T-helper 2 cell treated with Interferon-gamma antibody and Interleukin-4, amounts not matched to agents 100 ng/mL and 5 ng/mL, for 36 hours (primary cell): Measurements from ENCODE around the gene KCTD21. TPM values are rescaled to one million over a fixed set of nuclear protein-coding genes. Genes with fewer than 3 reads are reported as not detected.

Experiments used
- intact Hi-C: fragments of 100-400 bp; cut with micrococcal nuclease; formaldehyde crosslinking; loops from one replicate; pipeline ENCODE4 v1.15.1; 2023
- total RNA-seq: library from RNA; stranded (reverse); gene quantifications from 2 replicates; pipeline ENCODE4 v1.2.3, GENCODE V29; 2022

KCTD21 gene
- total RNA-seq, 1 donor from 2014 or later: 10.6 TPM

DNA sequence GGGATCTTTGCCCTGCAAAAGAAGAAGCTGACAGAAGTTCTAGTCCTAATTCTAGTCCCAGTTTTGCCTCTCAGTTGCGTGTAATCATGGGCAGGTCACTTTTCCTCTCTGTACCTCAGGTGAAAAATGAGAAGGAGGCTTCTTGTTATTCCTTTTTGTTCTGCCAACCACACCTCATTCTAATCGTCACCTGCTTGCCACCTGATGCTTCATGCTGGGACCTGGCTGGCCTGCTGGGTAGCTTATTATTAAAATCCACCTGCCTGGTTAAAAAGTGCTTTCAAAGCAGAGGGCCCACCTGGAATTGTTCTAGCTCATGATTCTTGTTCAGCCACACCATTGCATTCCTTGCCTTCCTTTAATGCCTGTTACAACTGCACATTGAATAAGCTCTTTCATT lies 40.6 kb downstream of the KCTD21 start:
- intact Hi-C loops: no loop called here

DNA sequence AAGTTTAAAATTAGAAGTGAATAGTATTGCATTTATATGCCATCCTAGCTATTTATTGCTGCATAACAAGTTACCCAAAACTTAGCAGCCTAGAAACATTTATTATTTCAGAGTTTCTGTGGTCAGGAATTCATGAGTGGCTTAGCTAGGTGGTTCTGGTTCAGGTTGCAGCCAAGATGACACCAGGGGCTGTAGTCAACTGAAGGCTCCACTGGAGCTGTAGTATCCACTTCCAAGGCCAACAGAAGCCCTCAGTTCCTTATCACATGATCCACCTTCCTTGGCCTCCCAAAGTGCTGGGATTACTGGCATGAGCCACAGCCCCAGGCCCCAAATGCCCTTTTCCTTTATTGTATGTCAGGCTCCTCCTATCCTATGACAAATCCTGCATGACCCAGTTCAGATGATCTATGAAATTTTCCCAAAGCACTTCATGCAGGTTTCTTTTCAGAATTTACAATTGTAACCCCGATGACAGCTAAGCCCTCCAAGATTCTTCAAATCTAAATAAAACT lies 42.9 kb downstream of the KCTD21 start:
- intact Hi-C loops: no loop called here

DNA sequence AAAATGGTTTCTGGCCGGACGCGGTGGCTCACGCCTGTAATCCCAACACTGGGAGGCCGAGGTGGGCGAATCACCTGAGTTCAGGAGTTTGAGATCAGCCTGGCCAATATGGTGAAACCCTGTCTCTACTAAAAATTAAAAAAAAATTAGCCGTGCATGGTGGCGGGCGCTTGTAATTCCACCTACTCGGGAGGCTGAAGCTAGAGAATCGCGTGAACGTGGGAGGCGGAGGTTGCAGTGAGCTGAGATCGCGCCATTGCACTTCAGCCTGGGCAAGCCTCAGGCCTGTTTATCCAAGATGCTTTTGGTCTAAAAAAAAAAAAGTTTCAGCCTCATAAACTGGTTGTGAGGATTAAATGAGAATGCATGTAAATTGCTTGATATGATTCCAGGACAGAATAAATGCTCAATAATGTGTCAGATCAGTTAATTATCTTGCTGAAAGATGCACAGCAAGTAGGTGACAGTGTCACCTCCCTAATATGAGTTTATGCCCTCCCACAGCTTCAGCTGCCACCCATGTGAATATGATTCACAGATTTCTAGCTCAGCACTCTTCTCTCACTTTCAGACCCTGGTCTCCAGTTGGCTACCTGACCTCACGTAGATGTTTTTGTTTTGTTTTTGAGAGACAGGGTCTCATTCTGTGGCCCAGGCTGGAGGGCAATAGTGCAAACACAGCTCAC lies 47.9 kb downstream of the KCTD21 start:
- intact Hi-C loops: loop anchor here (1.0 kb wide), 1 partner anchor 325 kb away; no protein-coding TSS in a partner anchor

DNA sequence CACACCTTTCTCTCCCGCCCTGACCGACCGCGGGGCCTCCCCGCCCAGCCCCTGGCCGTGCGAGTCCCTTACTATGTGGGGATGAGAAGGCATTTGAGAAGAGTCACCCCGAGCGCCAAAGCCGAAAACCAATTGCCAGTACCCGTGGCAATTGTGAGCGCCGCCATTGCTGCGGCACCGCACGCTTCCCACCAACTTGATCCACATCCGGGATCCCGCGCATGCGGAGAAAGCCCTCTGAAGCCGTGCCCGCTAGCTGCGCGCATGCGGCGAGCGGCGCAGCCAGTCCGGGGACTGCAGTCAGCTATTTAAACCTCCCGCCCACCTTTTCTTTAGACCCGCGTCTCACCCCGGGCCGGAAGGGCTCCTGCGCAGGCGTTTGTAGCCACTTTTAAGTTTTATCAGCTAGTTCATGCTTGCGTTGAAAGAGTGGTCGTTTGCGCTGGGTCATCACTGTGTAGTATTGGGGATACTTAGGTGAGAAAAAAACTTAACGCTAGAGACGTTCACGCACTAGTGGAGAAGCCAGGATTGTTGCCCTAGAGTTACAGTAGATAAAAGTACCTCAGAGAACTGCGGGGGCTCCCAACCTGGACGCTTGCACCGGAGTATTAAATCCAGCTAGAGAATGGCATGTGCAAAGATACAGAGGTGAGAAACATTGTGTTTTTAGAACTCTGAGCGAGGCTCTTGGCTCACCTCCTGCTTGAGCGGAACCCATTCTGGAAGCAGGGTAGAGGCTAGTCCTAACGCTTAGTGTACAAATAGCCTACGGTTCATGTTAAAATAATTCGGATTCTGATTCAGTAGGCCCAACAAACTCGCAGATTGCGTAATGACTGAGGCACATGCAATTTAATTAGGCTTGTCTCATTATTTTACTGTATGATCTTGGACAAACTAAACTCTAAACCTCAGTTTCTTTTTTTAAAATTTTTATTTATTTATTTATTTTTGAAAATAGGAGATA lies 48.7 kb downstream of the KCTD21 start, which contains the start of gene ALG8:
ALG8 (minus strand) TSS at position 205 of the 970 bp plus-strand sequence; CDS start at position 167, 38 bp downstream.
- intact Hi-C loops: loop anchor here (1.0 to 5.0 kb wide), 11 partner anchors 49 to 502 kb away; partner anchors contain the start of genes CLNS1A, GAB2, INTS4 and KCTD21

DNA sequence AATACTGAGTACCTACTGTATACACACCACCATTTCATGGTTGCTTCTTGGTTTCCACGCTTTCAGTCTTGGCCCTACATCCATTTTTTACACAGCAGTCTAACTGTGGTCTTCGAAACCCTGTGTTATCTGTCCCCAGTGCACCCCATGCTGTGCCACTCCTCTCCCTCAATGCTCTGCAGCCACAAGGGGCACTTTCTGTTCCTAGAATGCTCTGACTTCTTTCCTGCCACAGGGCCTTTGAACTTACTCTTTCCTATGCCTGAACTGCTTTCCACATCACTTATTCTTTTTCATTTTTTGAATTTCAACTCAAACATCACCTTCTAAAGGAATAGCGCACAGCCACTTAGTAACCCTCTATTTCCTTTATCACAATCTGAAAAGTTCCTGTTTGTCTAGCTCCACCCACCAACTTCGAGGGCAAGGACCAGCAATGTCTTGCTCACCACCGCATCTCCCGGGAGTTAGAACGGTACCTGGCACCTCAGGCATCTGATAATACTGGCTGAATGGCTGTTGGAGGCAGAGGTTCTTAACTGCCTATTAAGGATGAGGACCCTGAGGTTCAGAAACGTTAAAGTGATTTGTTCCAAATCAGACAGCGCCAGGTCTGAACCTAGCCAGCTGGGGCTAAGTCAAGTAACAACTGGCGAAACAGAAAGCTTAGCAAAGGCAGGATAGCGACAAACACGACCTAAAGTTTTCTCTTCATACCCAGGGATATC lies 49.6 kb downstream of the KCTD21 start:
- intact Hi-C loops: loop anchor here (1.0 to 5.0 kb wide), 10 partner anchors 49 to 502 kb away; partner anchors contain the start of genes CLNS1A, GAB2, INTS4 and KCTD21

DNA sequence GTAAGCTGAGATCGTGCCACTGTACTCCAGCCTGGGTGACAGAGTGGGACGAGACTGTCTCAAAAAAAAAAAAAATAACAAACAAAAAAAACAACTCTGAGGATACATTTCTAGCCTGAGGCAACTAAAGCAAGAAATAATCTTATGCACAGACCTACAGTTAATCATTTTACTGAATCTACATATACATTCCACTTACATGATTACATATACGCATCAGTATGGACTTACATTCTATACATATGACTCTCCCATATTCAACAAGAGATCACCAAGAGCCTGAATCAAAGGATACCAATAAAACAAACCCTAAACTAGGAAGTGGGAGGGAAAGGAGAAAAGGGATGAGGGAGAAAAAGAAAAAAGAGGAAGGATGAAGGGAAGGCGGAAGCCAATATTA lies 50.1 kb downstream of the KCTD21 start:
- intact Hi-C loops: loop anchor here (2.0 to 5.0 kb wide), 3 partner anchors 65 to 501 kb away; partner anchors contain the start of gene CLNS1A

DNA sequence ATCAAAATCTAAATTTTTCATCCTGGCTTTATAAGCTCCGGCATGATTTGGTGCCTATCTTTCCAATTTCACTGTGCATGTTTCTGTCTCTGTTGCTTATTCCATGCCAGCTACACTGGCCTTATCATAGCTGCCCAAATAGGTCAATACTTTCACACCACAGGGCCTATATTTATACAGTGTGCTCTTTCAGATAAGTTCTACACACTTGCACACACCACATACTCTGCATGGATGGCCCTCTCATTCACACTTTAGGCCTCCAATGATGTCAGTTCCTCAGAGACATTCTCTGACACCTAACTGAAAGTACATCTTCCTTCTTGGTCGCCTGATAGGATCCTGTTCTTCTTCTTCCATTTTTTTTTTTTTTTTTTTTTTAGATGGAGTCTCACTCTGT lies 56.0 kb downstream of the KCTD21 start:
- intact Hi-C loops: no loop called here

DNA sequence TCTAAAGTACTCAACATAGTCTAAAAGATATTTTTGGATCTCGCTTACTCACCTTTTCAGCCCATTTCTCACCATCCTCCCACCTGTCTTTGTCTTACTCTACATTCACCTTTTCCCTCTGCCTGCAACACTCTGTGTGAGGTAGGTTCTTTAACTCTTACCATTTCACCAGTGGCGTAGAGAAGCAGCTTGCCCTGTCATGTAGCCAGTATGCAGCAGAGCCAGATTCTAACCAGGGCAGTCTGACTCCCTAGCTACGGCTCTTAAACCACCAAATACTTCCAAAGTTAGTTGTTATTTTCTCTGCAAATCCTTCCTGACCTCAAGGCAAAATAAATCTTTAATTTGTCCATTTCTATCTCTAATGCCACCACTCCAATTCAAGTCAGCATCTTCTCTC lies 56.5 kb downstream of the KCTD21 start:
- intact Hi-C loops: no loop called here

DNA sequence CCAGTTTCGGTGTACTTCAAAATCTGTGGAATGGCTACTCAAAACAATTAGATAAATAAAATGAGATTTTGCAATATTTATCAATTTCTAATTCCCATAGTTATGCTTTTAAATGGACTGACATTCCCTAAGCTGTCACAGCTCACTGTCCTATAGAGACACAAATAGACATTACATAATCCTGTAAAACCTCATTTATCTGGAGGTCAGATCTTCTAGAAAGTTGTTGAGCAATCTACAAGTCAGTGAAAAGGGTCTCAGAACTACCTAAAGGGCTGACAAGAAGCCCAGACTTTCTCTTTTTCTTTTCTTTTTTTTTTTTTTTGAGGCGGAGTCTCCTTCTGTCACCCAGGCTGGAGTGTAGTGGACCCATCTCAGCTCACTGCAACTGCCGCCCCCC lies 61.0 kb downstream of the KCTD21 start:
- intact Hi-C loops: no loop called here

Other genes with a start within 250 kb of the KCTD21 start
- gene INTS4, start 194.0 kb downstream of the KCTD21 start, total RNA-seq: 56.4 and 57.1 TPM in 2 replicates
- gene KCTD14, start 165.3 kb downstream of the KCTD21 start, total RNA-seq: 0.39 and 0.45 TPM in 2 replicates
- gene THRSP, start 124.8 kb downstream of the KCTD21 start, total RNA-seq: not detected in 2 replicates
- 198 and 207 TPM in 2 replicates for gene NDUFC2, start 108.8 kb downstream of the KCTD21 start, total RNA-seq
- 65.2 and 66.7 TPM in 2 replicates for gene ALG8, start 49.0 kb downstream of the KCTD21 start, total RNA-seq
- 13.8 and 14.6 TPM in 2 replicates for gene USP35, start 293 bp upstream of the KCTD21 start, total RNA-seq
- gene GAB2, start 229.2 kb upstream of the KCTD21 start, total RNA-seq: 85.2 and 96.1 TPM in 2 replicates